A673 (cell line): ENCODE results near the gene CAPN10. TPM values are rescaled to one million over a fixed set of nuclear protein-coding genes. Genes with fewer than 3 reads are reported as not detected.

ENCODE experiments used
- BruUV-seq: library from RNA; stranded (reverse); fragments of 400-500 nt; replicated peaks from 2 replicates; lab custom pipeline; 2021; lab: Mats Ljungman, UMichigan
- CTCF ChIA-PET: fragments of 300-600 bp; sonication (Branson Sonifier 250); formaldehyde crosslinking; loops from one replicate; lab custom pipeline; 2022; ENCODE audit warnings: antibody characterized with exemption; lab: Charles Lee
- POLR2A ChIA-PET: fragments of 300-600 bp; sonication (Branson Sonifier 250); formaldehyde crosslinking; loops from one replicate; lab custom pipeline; 2022; ENCODE audit warnings: antibody characterized with exemption; ENCODE audit not compliant: low non-redundant PET; lab: Charles Lee
- DNase-seq: peaks from one replicate; pipeline ENCODE4 v3.0.0-alpha.2; 2015; ENCODE audit warnings: low spot score
- H3K27ac ChIP-seq: fragments of 200-600 bp; sonication (generic); 2 replicates; pipeline ENCODE4 v1.5.1; 2016; ENCODE audit warnings: mixed run types, low read depth, mild to moderate bottlenecking, mixed read lengths, antibody characterized with exemption, low read length; ENCODE audit not compliant: poor library complexity, severe bottlenecking
- H3K27me3 ChIP-seq: fragments of 200-600 bp; sonication (generic); replicated peaks from 2 replicates; pipeline ENCODE4 v1.6.1; 2017; ENCODE audit warnings: mixed run types, low read depth, mild to moderate bottlenecking, mixed read lengths, antibody characterized with exemption, low read length; ENCODE audit not compliant: insufficient read depth, poor library complexity
- H3K36me3 ChIP-seq: fragments of 200-600 bp; sonication (generic); 2 replicates; pipeline ENCODE4 v1.6.1; 2016; ENCODE audit warnings: mixed run types, mild to moderate bottlenecking, mixed read lengths, antibody characterized with exemption, low read length; ENCODE audit not compliant: insufficient read depth, poor library complexity, severe bottlenecking
- H3K4me1 ChIP-seq: fragments of 200-600 bp; sonication (generic); 2 replicates; pipeline ENCODE4 v1.6.1; 2017; ENCODE audit warnings: mixed run types, mild to moderate bottlenecking, mixed read lengths, antibody characterized with exemption, low read length; ENCODE audit not compliant: insufficient read depth, poor library complexity, severe bottlenecking
- H3K4me3 ChIP-seq: fragments of 200-600 bp; sonication (generic); 2 replicates; pipeline ENCODE4 v1.5.1; 2016; ENCODE audit warnings: low read depth, mixed run types, mild to moderate bottlenecking, mixed read lengths, low read length; ENCODE audit not compliant: poor library complexity, severe bottlenecking
- H3K9me3 ChIP-seq: fragments of 200-600 bp; sonication (generic); 2 replicates; pipeline ENCODE4 v1.6.1; 2016; ENCODE audit warnings: mixed run types, low read depth, mild to moderate bottlenecking, mixed read lengths, antibody characterized with exemption, low read length; ENCODE audit not compliant: poor library complexity, severe bottlenecking
- EZH2 ChIP-seq: fragments of 200-600 bp; sonication (generic); IDR thresholded peaks from 2 replicates; pipeline ENCODE4 v1.6.1; 2017; ENCODE audit warnings: borderline replicate concordance, low read depth, mild to moderate bottlenecking, mixed read lengths, antibody characterized with exemption, low read length; ENCODE audit not compliant: poor library complexity, severe bottlenecking
- intact Hi-C: fragments of 100-400 bp; cut with micrococcal nuclease; formaldehyde crosslinking; loops from one replicate; pipeline ENCODE4 v1.10.0; 2022; ENCODE audit not compliant: unreplicated experiment
- total RNA-seq: library from RNA; stranded (reverse); gene quantifications from 2 replicates; pipeline ENCODE4 v1.2.3, GENCODE V29; 2021
- TF ChIP-seq, protein P1 (sequence below): fragments of 300-800, 200-600 bp; sonication (generic); conservative IDR thresholded peaks from 2 replicates; pipeline ENCODE4 v1.5.1; 2017; ENCODE audit warnings: low read depth, mild to moderate bottlenecking, antibody characterized with exemption, low read length, moderate library complexity, mixed read lengths

Gene CAPN10
- total RNA-seq, 1 experiment from 2014 or later = 43.5 TPM

DNA sequence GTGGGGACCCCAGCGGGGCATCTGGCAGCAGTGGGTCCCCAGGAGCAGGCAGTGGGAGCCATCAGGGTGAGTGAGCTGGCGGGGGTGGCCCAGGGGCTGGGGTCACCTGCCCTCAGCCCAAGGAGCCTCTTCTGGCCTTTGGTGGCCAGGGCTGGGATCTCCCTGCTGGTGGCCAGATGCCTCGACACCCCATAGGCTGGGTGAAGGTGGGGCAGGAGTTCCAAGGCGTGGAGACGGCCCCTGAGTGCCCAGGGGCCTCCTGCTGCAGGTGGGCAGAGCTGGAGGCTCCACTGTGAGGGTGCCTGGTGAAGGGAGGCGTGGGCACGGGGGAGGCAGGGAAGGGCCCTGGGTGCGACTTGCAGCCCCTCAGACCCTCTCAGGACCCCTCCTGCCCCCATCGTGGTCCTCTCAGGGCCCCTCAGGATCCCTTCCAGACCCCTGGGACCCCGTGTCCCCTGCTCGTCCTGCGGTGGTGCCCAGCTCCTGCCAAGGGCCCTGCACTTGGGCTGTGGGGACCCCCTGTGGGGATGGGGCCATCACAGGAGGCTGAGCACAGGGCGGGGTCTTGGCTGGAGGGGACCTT lies 33.7 kb downstream of the CAPN10 start:
- H3K27me3 ChIP-seq = no peaks in the 10 kb centered on the region
- no peak for TF ChIP-seq EZH2
- TF ChIP-seq, protein P1, sequence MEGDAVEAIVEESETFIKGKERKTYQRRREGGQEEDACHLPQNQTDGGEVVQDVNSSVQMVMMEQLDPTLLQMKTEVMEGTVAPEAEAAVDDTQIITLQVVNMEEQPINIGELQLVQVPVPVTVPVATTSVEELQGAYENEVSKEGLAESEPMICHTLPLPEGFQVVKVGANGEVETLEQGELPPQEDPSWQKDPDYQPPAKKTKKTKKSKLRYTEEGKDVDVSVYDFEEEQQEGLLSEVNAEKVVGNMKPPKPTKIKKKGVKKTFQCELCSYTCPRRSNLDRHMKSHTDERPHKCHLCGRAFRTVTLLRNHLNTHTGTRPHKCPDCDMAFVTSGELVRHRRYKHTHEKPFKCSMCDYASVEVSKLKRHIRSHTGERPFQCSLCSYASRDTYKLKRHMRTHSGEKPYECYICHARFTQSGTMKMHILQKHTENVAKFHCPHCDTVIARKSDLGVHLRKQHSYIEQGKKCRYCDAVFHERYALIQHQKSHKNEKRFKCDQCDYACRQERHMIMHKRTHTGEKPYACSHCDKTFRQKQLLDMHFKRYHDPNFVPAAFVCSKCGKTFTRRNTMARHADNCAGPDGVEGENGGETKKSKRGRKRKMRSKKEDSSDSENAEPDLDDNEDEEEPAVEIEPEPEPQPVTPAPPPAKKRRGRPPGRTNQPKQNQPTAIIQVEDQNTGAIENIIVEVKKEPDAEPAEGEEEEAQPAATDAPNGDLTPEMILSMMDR = no peak
- no peaks in the 10 kb centered on the region for H3K36me3 ChIP-seq
- peaks cover 6% of the 10 kb centered on the region for H3K4me1 ChIP-seq
- H3K4me3 ChIP-seq = no peak overlapping the region
- no peaks in the 10 kb centered on the region for H3K9me3 ChIP-seq
- BruUV-seq = no TSS peak
- H3K27ac ChIP-seq = no peak overlapping the region
- intact Hi-C loops = no loop called here
- ChIA-PET CTCF (no interaction called here), POLR2A (no interaction called here)
- no peak for DNase-seq

- POLR2A ChIA-PET = no interaction called here
- TF ChIP-seq EZH2 = no peak
- TF ChIP-seq, protein P1 = no peak
Measured at GRCh38 chr2:240620859-240621258, 34.3 kb downstream of the CAPN10 start.

DNA sequence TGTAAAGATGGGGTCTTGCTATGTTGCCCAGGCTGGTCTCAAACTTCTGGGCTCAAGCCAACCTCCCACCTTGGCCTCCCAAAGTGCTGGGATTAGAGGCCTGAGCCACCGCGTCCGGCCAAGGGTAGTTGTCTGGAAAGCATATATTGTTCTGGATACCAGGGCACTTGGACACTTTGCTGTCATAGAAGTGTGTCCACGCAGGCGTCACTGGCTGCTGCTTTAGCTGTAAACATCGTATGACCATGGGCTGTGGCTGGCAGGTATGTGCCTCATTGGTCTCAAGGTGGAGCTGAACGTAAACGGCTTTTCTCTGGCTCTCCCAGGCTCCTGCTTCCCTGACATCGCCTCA lies 35.5 kb downstream of the CAPN10 start:
- Histone ChIP-seq H3K4me3 (no peak overlapping the region), H3K36me3 (no peaks in the 10 kb centered on the region), H3K9me3 (no peaks in the 10 kb centered on the region), H3K4me1 (no peaks in the 10 kb centered on the region), H3K27ac (no peak overlapping the region), H3K27me3 (no peaks in the 10 kb centered on the region)
- TF ChIP-seq EZH2 = no peak
- TF ChIP-seq, protein P1 = no peak
- DNase-seq = no peak
- ChIA-PET POLR2A (no interaction called here), CTCF (no interaction called here)
- no TSS peak for BruUV-seq
- intact Hi-C loops = no loop called here

More at GRCh38 chr2:240620859-240621258, 34.3 kb downstream of the CAPN10 start:
- intact Hi-C loops = no loop called here
- BruUV-seq = no TSS peak
- Histone ChIP-seq H3K36me3 (no peaks in the 10 kb centered on the region), H3K27me3 (no peaks in the 10 kb centered on the region), H3K27ac (no peak overlapping the region), H3K4me3 (no peak overlapping the region), H3K4me1 (peaks cover 5% of the 10 kb centered on the region), H3K9me3 (no peaks in the 10 kb centered on the region)
- CTCF ChIA-PET = no interaction called here
- no peak for DNase-seq
